ENCODE results near the gene ITPKB.
"Not testable (repeated sequence)": the region's sequence is repeated elsewhere in the genome, so short reads cannot be mapped to it uniquely, and the experiment has no call there.

DNA sequence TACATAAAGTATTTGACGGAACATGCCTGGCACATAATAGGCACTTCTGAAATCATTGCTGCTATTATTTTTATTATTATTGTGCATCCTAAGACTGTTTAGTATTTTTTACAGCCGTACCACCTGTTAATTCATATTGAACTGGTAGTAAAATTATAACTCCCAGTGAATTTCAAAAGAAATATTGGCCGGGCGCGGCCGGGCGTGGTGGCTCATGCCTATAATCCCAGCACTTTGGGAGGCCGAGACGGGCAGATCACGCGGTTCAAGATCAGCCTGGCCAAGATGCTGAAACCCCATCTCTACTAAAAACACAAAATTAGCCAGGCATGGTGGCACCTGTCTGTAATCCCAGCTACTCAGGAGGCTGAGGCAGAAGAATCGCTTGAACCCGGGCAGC is 18.5 kb downstream of the ITPKB start:
- TF ChIP-seq, protein P1, sequence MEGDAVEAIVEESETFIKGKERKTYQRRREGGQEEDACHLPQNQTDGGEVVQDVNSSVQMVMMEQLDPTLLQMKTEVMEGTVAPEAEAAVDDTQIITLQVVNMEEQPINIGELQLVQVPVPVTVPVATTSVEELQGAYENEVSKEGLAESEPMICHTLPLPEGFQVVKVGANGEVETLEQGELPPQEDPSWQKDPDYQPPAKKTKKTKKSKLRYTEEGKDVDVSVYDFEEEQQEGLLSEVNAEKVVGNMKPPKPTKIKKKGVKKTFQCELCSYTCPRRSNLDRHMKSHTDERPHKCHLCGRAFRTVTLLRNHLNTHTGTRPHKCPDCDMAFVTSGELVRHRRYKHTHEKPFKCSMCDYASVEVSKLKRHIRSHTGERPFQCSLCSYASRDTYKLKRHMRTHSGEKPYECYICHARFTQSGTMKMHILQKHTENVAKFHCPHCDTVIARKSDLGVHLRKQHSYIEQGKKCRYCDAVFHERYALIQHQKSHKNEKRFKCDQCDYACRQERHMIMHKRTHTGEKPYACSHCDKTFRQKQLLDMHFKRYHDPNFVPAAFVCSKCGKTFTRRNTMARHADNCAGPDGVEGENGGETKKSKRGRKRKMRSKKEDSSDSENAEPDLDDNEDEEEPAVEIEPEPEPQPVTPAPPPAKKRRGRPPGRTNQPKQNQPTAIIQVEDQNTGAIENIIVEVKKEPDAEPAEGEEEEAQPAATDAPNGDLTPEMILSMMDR (IDR thresholded peaks at IDR 0.05; ENCODE audit: low read depth, low read length), result not testable (repeated sequence)
- TF ChIP-seq POLR2A (IDR thresholded peaks at IDR 0.05; ENCODE audit: extremely low read depth, insufficient read length); MYC (IDR thresholded peaks at IDR 0.05; ENCODE audit: low read depth, low read length): not testable (repeated sequence)
- TF ChIP-seq, protein P2, sequence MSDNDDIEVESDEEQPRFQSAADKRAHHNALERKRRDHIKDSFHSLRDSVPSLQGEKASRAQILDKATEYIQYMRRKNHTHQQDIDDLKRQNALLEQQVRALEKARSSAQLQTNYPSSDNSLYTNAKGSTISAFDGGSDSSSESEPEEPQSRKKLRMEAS (IDR thresholded peaks at IDR 0.05; ENCODE audit: low read depth, low read length), result not testable (repeated sequence)
